ENCODE results near the gene CALHM3.

CALHM3 gene

DNA sequence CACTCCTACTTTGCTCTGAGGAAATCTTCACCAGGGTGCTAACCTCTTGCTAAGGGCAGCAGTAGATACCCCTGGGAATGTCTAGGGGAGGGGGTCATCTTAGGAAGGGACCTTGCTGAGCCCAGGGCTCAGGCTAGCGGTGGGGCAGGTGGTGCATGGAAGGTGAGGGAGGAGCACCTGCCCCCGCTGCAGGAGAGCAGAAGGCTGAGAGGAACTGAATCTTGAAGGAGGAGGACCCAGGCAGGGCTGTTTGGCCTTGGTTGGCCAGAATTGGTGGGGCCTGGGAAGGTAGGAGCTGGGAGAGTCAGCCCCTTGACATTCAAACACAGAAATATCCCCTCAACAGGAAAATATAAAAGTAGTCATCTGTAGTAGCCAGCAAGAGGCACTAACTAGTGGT, 7.0 kb downstream of the CALHM3 start:
- DNase-seq: no peak

GRCh38 chr10:103470761-103471653, 8.0 kb downstream of the CALHM3 start:
- peak; percentile 54 to 67 (median 60) for DNase-seq

GRCh38 chr10:103469201-103469600, 9.8 kb downstream of the CALHM3 start:
- peak; percentile 56 to 71 (median 62) for DNase-seq

DNA sequence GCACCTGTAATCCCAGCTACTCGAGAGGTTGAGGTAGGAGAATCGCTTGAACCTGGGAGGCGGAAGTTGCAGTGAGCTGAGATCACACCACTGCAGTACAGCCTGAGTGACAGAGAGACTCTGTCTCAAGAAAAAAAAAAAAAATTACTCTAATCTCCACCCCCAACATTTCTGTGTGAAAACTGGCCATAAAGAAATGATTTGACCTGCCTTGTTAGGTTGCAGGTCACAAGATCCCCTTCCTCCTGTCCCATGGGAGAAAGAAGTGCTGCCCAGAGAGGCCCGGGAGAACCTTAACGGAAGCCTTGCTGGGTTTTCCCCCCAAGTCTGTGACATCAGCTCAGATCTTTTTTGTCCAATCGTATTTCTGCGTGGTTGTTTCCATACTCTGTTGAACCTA, 11.6 kb downstream of the CALHM3 start:
- peak; percentile 42 to 56 (median 47) for DNase-seq

GRCh38 chr10:103466734-103467133, 12.3 kb downstream of the CALHM3 start:
- DNase-seq: peak in 1 of 3 donors; percentile 29

- peak; percentile 74 to 88 (median 76) for DNase-seq
Observed at GRCh38 chr10:103465411-103466179, 13.4 kb downstream of the CALHM3 start.

- DNase-seq: peak; percentile 64 to 73 (median 67)
Observed at GRCh38 chr10:103463499-103463898, 15.5 kb downstream of the CALHM3 start.

DNA sequence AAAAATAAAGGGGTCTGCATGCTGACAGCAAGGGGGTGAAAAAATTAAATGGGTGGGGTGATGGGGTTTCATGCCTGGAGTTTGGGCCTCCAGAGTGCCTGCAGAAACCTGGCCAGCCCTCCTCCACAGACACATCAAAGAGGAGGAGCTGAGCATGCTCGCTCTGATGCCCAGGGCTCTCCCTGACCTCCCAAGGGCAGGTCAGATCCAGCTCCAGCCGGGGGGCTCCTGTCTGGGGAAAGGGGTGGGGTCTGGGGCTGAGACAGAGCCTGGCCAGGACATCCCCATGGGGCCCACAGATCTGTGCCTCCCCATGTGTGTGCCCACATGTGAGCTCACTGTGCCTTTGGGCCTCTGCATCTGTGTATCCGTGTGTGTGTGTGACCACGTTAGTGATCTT, 19.4 kb downstream of the CALHM3 start:
- DNase-seq: no peak

- peak; percentile 49 to 58 (median 57) for DNase-seq
Observed at GRCh38 chr10:103458720-103459119, 20.3 kb downstream of the CALHM3 start, which contains the start of gene CALHM1. Gene CALHM1, minus strand, starts transcription at chr10:103458900. Its CDS starts 149 bp downstream, at chr10:103458751.

DNA sequence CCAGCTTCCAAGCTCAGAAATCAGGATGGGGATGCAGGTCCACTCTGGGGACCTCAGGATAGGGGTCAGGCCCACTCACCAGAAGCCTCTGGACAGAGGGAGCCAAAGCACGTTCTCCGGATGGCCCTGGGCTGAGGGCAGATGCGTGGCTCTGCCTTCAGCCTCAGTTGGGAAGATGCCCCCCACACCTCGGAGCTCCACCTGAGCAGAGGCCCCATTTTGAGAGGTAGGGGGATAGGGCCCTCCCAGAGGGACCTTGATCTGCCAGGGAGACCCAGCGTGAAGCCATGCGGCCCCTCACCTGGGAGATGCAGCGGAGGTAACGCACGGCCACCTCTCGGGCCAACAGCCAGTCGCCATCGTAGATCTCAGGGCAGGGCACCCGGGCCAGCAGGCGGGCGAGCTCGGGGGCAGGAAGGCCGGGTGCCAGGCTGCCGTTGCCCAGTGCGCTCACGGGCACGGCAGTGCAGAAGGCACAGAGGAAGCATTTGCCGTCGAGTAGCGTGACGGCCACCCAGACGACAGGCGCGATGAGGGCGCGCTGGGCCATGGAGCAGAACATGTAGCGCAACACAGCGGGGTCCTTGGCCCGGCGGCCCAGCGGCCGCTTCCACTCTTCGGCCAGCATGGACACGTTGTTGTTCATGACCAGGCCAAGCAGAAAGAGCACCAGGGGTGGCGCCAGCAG, 21.0 kb downstream of the CALHM3 start:
- no peak for DNase-seq

GRCh38 chr10:103457176-103457712, 21.8 kb downstream of the CALHM3 start:
- DNase-seq: no peak

- DNase-seq: no peak
Observed at GRCh38 chr10:103456074-103456660, 22.9 kb downstream of the CALHM3 start.

DNA sequence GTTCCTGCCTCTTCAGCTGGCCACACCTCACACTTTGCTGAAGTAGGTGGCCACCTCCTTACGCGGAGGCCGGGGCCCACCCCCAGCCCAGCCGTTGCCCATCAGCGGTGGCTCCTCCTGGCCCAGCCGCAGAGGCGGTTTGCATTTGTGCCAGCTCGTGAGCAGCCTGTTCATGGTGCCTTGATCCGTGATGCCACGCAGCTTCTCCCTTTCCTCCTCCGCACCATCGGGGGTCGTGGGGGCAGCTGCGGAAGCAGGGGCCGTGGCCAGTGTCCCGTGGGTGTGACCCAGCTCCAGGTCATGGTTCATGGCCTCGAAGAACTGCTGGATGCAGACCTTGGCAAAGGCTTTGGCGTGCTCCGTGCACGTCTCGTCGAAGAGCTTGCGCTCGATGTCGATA, 23.8 kb downstream of the CALHM3 start:
- DNase-seq: no peak

DNA sequence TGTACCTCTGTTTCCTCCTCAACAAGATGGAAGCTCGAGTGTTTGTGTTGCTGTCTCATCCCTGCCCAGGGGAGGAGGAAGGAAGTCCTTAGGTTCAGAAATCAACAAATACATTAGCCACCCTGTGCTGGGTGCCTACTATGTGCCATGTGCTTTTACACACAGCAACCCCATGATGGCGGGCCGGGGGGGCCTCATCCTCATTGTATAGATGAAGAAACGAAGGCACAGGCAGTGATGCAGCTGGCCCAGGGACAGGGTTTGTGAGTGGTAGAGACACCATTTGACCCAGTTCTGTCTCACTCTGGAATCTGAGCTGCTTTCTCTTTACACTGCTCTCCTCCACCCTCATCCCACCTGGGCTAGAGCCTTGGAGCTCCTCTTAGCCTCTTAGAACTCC, 25.0 kb downstream of the CALHM3 start:
- DNase-seq: no peak

- no peak for DNase-seq
Observed at GRCh38 chr10:103452506-103453230, 26.4 kb downstream of the CALHM3 start.

DNA sequence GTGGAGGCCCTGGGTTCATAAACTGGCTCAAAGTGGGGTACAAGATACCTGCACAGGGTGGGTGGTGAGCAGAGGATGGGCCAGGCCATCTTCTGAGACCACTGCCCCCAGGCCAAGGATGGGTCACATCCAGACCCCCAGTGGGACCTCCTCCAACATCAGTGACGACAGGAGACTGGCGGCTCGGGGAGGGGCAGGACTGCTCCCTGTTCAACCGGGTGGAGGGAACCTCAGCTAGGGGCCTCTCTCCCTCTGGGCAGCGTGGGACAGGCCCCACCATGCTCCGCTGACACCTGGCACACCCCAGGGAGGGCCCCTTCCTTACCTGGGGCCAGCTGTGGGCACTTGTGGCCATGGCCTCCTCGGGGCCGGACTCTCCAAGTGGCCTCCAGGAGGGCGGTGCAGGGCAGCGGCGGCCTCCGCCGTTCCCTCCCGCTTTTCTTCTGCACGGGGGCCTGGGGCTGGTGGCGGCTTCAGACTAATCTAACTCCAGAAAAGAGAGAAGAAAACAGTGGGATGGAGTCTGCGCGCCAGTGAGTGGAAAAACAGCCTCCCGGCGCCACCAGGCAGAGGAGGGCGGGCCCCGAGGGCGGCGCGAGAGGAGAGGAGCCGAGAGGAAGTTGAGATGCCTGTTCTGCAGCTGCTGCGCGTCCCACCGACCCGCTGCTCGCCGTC, 27.1 kb downstream of the CALHM3 start, which contains the start of gene CALHM2:
Gene CALHM2 (minus strand): TSS at position 540 of the 675 bp plus-strand sequence. CDS start 2,429 bp downstream, outside the sequence.
- peak; percentile 68 to 86 (median 69) for DNase-seq

DNA sequence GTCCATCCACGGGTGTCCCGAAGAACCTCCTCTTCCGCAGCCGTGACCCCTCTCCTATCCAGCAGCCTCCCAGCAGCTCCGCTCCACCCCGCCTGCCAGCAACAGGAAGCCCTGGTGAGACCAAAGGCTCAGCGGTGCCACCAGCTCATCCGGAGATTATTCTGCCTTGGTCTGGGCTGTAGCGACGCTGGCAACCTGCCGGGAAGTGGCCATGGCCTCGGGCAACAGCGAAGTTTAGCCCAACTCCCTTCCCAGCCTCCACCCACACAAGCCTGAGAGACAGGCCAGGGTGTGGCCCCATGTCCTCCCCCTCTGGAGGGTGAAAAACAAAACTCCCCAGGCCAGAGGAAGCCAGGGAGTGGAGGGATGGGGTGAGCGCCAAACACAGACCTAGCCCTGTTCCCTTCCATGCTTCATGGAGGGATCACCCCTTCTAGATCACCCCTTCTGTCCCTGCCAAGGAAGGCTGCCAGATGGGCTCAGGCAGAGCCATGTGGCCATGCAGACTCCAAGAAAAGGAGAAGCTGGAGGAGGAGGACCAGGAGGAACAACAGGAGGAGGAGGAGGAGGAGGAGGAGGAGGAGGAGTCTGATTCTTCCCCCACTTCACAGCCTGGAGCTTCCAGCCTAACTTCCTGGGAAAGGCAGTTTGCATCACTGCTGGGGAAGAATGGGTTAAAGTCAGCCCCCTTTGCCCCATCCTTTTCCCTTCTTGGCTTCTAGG, 27.8 kb downstream of the CALHM3 start:
- peak; percentile 55 to 71 (median 66) for DNase-seq

DNA sequence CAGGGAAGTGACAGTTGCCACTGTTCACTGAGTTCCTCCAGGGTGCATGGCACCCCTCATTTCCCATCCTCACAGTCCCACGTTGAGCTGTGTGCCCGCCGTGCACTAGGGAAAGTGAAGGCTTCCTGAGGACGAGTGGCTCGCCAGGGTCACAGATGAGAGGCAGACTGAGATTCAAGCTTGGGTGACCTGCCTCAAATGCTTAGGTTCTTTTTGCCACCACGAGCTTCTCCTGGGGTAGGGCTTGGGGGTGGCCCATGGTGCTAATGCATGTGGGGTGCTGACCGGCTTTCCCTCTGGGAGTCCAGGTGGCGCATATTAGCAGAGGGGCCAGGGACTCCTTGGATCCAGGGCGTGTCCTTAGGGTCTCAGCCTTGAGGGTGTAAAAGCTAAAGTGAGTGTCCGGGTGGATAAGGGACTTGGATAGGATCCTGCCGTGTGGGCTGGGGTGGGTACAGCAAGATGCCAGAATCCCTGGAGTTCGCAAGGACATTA, 28.8 kb downstream of the CALHM3 start:
- DNase-seq: no peak

GRCh38 chr10:103449208-103450144, 29.6 kb downstream of the CALHM3 start:
- DNase-seq: no peak

All from suppressor macrophage treated with lipopolysaccharide for 1 hour (primary cell).